Glutamatergic neuron (in vitro differentiated cells): Measurements from ENCODE around the gene COPS8. TPM values are rescaled to one million over a fixed set of nuclear protein-coding genes. Genes with fewer than 3 reads are reported as not detected.

ENCODE experiments used
- DNase-seq: peaks from one replicate; pipeline ENCODE4 v3.0.0; 2022
- H3K27ac Mint-ChIP-seq: one replicate; pipeline ENCODE4 v1.8.0; 2020; ENCODE audit warnings: mild to moderate bottlenecking, mixed read lengths, inconsistent platforms; ENCODE audit not compliant: unreplicated experiment
- H3K27me3 Mint-ChIP-seq: one replicate; pipeline ENCODE4 v1.8.0; 2020; ENCODE audit warnings: mild to moderate bottlenecking, moderate library complexity, mixed read lengths, inconsistent platforms; ENCODE audit not compliant: unreplicated experiment
- H3K36me3 Mint-ChIP-seq: one replicate; pipeline ENCODE4 v1.8.0; 2020; ENCODE audit warnings: mild to moderate bottlenecking, mixed read lengths, inconsistent platforms; ENCODE audit not compliant: unreplicated experiment
- H3K4me1 Mint-ChIP-seq: one replicate; pipeline ENCODE4 v1.8.0; 2020; ENCODE audit warnings: mild to moderate bottlenecking, low read depth, mixed read lengths, inconsistent platforms; ENCODE audit not compliant: unreplicated experiment
- H3K4me3 Mint-ChIP-seq: one replicate; pipeline ENCODE4 v1.8.0; 2020; ENCODE audit warnings: mild to moderate bottlenecking, mixed read lengths, inconsistent platforms; ENCODE audit not compliant: unreplicated experiment
- H3K9me3 Mint-ChIP-seq: one replicate; pipeline ENCODE4 v1.8.0; 2020; ENCODE audit warnings: mild to moderate bottlenecking, moderate library complexity, mixed read lengths, inconsistent platforms; ENCODE audit not compliant: unreplicated experiment
- total RNA-seq: library from RNA; stranded (reverse); fragmentation: NEBNext Ultra II Directional; extraction: Animal tissue kit (Norgen Biotek cat#: 25700); gene quantifications from one replicate; pipeline ENCODE4 v1.2.1, GENCODE V29; 2021; ENCODE audit not compliant: unreplicated experiment
- TF ChIP-seq, protein P1 (sequence below): fragments of 200-600 bp; sonication (generic); IDR thresholded peaks from one replicate; pipeline ENCODE4 v1.5.0; 2021; ENCODE audit not compliant: partially characterized antibody, unreplicated experiment

COPS8 gene
- total RNA-seq, 1 donor from 2014 or later = 55.8 TPM

DNA sequence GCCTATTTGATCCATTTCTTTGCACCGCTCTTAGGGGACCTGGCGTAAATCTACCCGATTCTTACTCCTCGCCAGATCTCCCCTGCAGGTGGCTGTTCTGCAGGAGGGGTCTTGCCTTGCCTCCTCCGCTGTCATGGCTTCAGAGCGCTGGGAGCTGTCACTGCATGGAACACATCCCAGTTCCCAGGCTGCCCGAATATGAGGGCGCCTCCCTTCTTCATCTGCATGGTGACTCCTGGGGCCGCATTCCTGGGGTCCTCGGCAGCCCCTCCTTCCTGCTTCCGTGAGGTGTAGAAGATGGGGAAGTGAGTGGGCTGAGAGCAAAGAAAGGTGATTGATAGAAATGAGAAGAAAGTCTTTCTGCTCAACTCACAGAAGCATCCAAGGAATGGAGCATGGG, 27.3 kb upstream of the COPS8 start:
- no peaks in the 10 kb centered on the region for H3K36me3 Mint-ChIP-seq
- H3K9me3 Mint-ChIP-seq = no peaks in the 10 kb centered on the region
- H3K27ac Mint-ChIP-seq = no peak overlapping the region
- H3K27me3 Mint-ChIP-seq = peaks cover 3% of the 10 kb centered on the region
- TF ChIP-seq, protein P1, sequence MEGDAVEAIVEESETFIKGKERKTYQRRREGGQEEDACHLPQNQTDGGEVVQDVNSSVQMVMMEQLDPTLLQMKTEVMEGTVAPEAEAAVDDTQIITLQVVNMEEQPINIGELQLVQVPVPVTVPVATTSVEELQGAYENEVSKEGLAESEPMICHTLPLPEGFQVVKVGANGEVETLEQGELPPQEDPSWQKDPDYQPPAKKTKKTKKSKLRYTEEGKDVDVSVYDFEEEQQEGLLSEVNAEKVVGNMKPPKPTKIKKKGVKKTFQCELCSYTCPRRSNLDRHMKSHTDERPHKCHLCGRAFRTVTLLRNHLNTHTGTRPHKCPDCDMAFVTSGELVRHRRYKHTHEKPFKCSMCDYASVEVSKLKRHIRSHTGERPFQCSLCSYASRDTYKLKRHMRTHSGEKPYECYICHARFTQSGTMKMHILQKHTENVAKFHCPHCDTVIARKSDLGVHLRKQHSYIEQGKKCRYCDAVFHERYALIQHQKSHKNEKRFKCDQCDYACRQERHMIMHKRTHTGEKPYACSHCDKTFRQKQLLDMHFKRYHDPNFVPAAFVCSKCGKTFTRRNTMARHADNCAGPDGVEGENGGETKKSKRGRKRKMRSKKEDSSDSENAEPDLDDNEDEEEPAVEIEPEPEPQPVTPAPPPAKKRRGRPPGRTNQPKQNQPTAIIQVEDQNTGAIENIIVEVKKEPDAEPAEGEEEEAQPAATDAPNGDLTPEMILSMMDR = no peak
- peaks cover 5% of the 10 kb centered on the region for H3K4me1 Mint-ChIP-seq
- no peak for DNase-seq
- H3K4me3 Mint-ChIP-seq = no peak overlapping the region

DNA sequence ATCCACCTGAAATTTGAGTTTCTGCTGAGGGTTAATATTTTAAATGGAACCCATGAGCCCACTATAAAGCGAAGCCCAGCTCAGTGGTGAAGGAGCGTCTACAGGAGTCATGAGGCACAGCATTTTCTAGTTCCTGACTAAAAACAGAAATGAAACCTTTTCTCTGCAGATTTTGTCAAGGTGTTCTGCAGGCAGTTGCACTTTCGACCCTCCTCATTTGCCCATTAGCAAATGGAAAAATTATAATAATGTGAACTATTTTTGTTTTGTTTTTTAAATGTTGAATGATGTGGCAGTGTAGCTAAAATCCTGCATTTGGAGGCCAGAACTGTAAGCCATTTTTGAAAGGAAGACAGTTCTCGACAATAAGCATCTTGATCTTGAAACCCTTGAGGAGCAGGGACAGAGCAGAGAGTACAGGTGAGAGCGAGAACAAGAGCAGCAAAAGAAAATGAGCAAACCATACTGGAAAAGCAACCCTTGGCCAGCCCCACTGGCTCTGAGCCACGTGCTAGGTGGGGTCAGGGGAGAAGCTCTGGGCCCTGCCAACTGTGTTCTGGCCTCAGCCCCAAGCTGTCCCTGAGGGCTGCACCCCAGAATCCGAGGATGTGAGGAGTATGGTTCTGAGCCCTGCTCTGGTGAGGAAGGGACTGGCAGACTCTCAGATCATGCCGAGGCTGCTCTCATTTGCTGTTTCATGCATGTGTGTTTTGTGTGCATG, 26.4 kb upstream of the COPS8 start:
- peaks cover 3% of the 10 kb centered on the region for H3K27me3 Mint-ChIP-seq
- no peaks in the 10 kb centered on the region for H3K9me3 Mint-ChIP-seq
- peaks cover 5% of the 10 kb centered on the region for H3K4me1 Mint-ChIP-seq
- no peak for DNase-seq
- no peaks in the 10 kb centered on the region for H3K36me3 Mint-ChIP-seq
- TF ChIP-seq, protein P1 = no peak
- H3K27ac Mint-ChIP-seq = no peak overlapping the region
- H3K4me3 Mint-ChIP-seq = no peak overlapping the region

- H3K27ac Mint-ChIP-seq = no peak overlapping the region
- no peak overlapping the region for H3K4me3 Mint-ChIP-seq
- peak; percentile 39 for DNase-seq
- H3K9me3 Mint-ChIP-seq = no peaks in the 10 kb centered on the region
- TF ChIP-seq, protein P1 = peak; percentile 45
- no peaks in the 10 kb centered on the region for H3K36me3 Mint-ChIP-seq
- H3K27me3 Mint-ChIP-seq = peaks cover 2% of the 10 kb centered on the region
- H3K4me1 Mint-ChIP-seq = peaks cover 5% of the 10 kb centered on the region
These were observed 25.0 kb upstream of the COPS8 start for GRCh38 chr2:237060534-237061312.

DNA sequence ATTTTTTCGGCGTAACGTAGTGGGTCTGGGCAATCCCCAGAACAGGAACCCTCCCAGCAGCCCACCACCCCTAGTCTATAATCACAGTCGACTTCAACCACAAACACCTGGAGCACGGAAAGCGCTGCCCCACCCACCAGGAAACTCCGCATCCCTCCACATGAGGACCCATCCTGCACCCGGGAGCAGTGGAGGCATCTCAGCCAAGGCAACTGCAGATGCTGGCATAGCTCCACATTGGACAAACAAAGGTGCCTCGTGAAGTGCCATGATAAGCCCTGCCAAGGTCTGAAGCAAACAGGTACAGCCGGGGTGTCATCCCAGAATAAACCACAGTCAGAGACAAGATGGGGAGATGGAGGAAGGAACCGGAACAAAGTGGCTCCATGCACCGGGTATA, 24.3 kb upstream of the COPS8 start:
- TF ChIP-seq, protein P1 = no peak
- DNase-seq = no peak
- H3K9me3 Mint-ChIP-seq = no peaks in the 10 kb centered on the region
- no peaks in the 10 kb centered on the region for H3K36me3 Mint-ChIP-seq
- H3K4me1 Mint-ChIP-seq = peaks cover 5% of the 10 kb centered on the region
- no peak overlapping the region for H3K4me3 Mint-ChIP-seq
- peaks cover 2% of the 10 kb centered on the region for H3K27me3 Mint-ChIP-seq
- H3K27ac Mint-ChIP-seq = no peak overlapping the region

DNA sequence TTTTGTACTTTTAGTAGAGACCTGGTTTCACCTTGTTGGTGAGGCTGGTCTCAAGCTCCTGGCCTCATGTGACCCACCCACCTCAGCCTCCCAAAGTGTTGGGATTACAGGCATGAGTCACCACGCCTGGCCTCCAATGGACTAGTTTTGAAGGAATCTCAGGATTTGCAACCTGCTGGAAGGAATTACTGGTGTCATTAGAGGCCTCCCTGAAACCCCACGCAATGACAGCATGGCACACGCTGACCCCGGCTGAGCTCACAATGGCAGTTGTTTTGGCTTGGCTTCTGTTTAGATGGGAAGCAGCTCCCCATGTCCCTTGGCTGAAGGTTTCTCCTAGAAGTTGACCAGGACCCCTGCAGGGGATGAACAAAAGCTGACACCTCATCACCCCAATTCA, 23.1 kb upstream of the COPS8 start:
- Mint-ChIP-seq H3K27ac (no peak overlapping the region), H3K4me1 (peaks cover 5% of the 10 kb centered on the region), H3K4me3 (no peak overlapping the region), H3K36me3 (no peaks in the 10 kb centered on the region), H3K9me3 (no peaks in the 10 kb centered on the region), H3K27me3 (peaks cover 2% of the 10 kb centered on the region)
- no peak for DNase-seq
- TF ChIP-seq, protein P1 = no peak
